ENCODE measurements around the gene DGKI. TPM values are rescaled to one million over a fixed set of nuclear protein-coding genes. Genes with fewer than 3 reads are reported as not detected.

DGKI gene
- total and polyA plus RNA-seq, 2 donors (not counting 1 experiment from before 2014, with no cell fraction given), result not detected

- no peak overlapping the region for H3K27ac ChIP-seq (ENCODE audit: low read length in 2 of 2)
- intact Hi-C loops (cut with micrococcal nuclease), result no loop called here
- H3K4me1 ChIP-seq (ENCODE audit: control insufficient read depth in 2 of 2, insufficient read depth in 2 of 2, low read length in 2 of 2), result no peaks in the 10 kb centered on the region
- no peaks in the 10 kb centered on the region for H3K36me3 ChIP-seq (replicated peaks in 1 of 2; ENCODE audit: control extremely low read depth in 1 of 2, control insufficient read depth in 1 of 2, extremely low read depth in 1 of 2, insufficient read depth in 2 of 2, low read length in 1 of 2)
- H2AFZ ChIP-seq (ENCODE audit: insufficient read depth, low read depth, low read length, poor library complexity, severe bottlenecking), result no peak overlapping the region
- ChIA-PET POLR2A (no interaction called here), CTCF (no interaction called here)
- H3K4me3 Mint-ChIP-seq, result no peak overlapping the region
- peaks cover 2% of the 10 kb centered on the region for H3K9me3 Mint-ChIP-seq (ENCODE audit: insufficient read depth)
- WGBS (ENCODE audit: insufficient coverage), result 94% methylated on average over 7 of the region's 9 CpGs
- no peak for DNase-seq
- no peaks in the 10 kb centered on the region for H4K20me1 ChIP-seq (ENCODE audit: control insufficient read depth, insufficient read depth, low read length, poor library complexity, severe bottlenecking)
- H3K27me3 ChIP-seq (replicated peaks in 1 of 4; ENCODE audit: control extremely low read depth in 1 of 4, control insufficient read depth in 3 of 4, insufficient read depth in 4 of 4, low read length in 3 of 4), result no peaks in the 10 kb centered on the region
- H3K4me1 Mint-ChIP-seq, result no peaks in the 10 kb centered on the region
- H3K27ac Mint-ChIP-seq, result no peak overlapping the region
- no peak for ATAC-seq (ENCODE audit: low read depth)
- no peak overlapping the region for H3K4me3 ChIP-seq (ENCODE audit: control extremely low read depth in 1 of 5, extremely low read depth in 1 of 5, insufficient read depth in 1 of 5, low read depth in 2 of 5, low read length in 4 of 5)
- H3K9ac ChIP-seq (ENCODE audit: low read length), result no peak overlapping the region
- no peaks in the 10 kb centered on the region for H3K79me2 ChIP-seq (ENCODE audit: control insufficient read depth, insufficient read depth, low read length)
- no peaks in the 10 kb centered on the region for H3K27me3 Mint-ChIP-seq
- H3K4me2 ChIP-seq (replicated peaks; ENCODE audit: low read depth, low read length, poor library complexity, severe bottlenecking), result no peak overlapping the region
- no peaks in the 10 kb centered on the region for H3K9me3 ChIP-seq (ENCODE audit: control extremely low read depth in 1 of 3, control insufficient read depth in 2 of 3, insufficient read depth in 1 of 3, low read length in 2 of 3)
- TF ChIP-seq CTCF (IDR thresholded peaks at IDR 0.05) (no peak), EZH2 (IDR thresholded peaks at IDR 0.05; ENCODE audit: borderline replicate concordance, insufficient read depth, low read depth, low read length, poor library complexity, severe bottlenecking) (no peak)
Observed at GRCh38 chr7:137395420-137395819, 451.4 kb downstream of the DGKI start.

- DNase-seq (no peak), ATAC-seq (ENCODE audit: low read depth) (no peak)
- Mint-ChIP-seq H3K9me3 (ENCODE audit: insufficient read depth) (peaks cover 2% of the 10 kb centered on the region), H3K27me3 (no peaks in the 10 kb centered on the region), H3K4me1 (no peaks in the 10 kb centered on the region), H3K4me3 (no peak overlapping the region), H3K27ac (no peak overlapping the region)
- H3K27me3 ChIP-seq (replicated peaks in 1 of 4; ENCODE audit: control extremely low read depth in 1 of 4, control insufficient read depth in 3 of 4, insufficient read depth in 4 of 4, low read length in 3 of 4), result no peaks in the 10 kb centered on the region
- no peaks in the 10 kb centered on the region for H4K20me1 ChIP-seq (ENCODE audit: control insufficient read depth, insufficient read depth, low read length, poor library complexity, severe bottlenecking)
- no peak overlapping the region for H2AFZ ChIP-seq (ENCODE audit: insufficient read depth, low read depth, low read length, poor library complexity, severe bottlenecking)
- H3K4me1 ChIP-seq (ENCODE audit: control insufficient read depth in 2 of 2, insufficient read depth in 2 of 2, low read length in 2 of 2), result no peaks in the 10 kb centered on the region
- no peak overlapping the region for H3K4me2 ChIP-seq (replicated peaks; ENCODE audit: low read depth, low read length, poor library complexity, severe bottlenecking)
- H3K9me3 ChIP-seq (ENCODE audit: control extremely low read depth in 1 of 3, control insufficient read depth in 2 of 3, insufficient read depth in 1 of 3, low read length in 2 of 3), result no peaks in the 10 kb centered on the region
- no peak overlapping the region for H3K4me3 ChIP-seq (ENCODE audit: control extremely low read depth in 1 of 5, extremely low read depth in 1 of 5, insufficient read depth in 1 of 5, low read depth in 2 of 5, low read length in 4 of 5)
- H3K27ac ChIP-seq (ENCODE audit: low read length in 2 of 2), result no peak overlapping the region
- TF ChIP-seq CTCF (IDR thresholded peaks at IDR 0.05) (no peak), EZH2 (IDR thresholded peaks at IDR 0.05; ENCODE audit: borderline replicate concordance, insufficient read depth, low read depth, low read length, poor library complexity, severe bottlenecking) (no peak)
- intact Hi-C loops (cut with micrococcal nuclease), result no loop called here
- H3K36me3 ChIP-seq (replicated peaks in 1 of 2; ENCODE audit: control extremely low read depth in 1 of 2, control insufficient read depth in 1 of 2, extremely low read depth in 1 of 2, insufficient read depth in 2 of 2, low read length in 1 of 2), result no peaks in the 10 kb centered on the region
- CTCF ChIA-PET, result no interaction called here
- no peaks in the 10 kb centered on the region for H3K79me2 ChIP-seq (ENCODE audit: control insufficient read depth, insufficient read depth, low read length)
- POLR2A ChIA-PET, result no interaction called here
- H3K9ac ChIP-seq (ENCODE audit: low read length), result no peak overlapping the region
Observed at GRCh38 chr7:137393570-137393969, 453.2 kb downstream of the DGKI start.

Measured in B cell (primary cell).